ENCODE measurements around the gene LRIT1. TPM values are rescaled to one million over a fixed set of nuclear protein-coding genes. Genes with fewer than 3 reads are reported as not detected.

LRIT1 gene
- total RNA-seq, 3 donors from 2014 or later = not detected

DNA sequence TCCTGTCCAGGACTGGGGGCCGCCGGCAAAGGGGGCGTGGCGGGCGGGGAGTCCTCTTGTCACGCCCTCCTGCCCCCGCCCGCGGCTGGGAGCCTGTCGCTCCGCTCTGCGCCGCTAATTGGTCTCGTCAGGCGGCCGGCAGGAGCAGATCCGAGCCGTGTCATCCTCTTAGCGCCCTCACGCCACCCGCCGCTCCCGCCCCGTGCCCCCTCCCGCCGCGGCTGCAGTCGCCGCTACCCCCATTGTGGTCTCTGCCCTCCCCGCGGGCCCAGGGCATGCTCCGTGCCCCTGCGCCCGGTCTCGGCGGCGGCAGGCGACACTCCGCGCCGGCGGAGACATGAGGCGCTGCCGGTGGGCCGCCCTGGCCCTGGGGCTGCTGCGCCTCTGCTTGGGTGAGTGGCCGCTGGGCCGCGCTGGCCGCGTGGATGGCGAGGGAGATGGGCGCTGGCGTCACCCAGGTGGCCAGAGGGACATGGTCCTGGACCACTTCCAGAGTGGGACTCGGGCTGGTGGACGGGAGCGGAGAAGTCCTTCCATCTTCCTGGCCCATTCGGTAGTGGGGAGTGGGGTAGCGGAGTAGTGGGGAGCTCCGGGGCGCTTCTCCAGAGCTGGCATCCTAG, 46.8 kb downstream of the LRIT1 start, which contains the start of gene CDHR1:
Gene CDHR1, plus strand, starts transcription at position 114 of the 620 bp plus-strand sequence. Its CDS starts 224 bp downstream, at position 338.
- intact Hi-C loops (cut with DNase I, micrococcal nuclease) = no loop called here
- H3K4me1 ChIP-seq (ENCODE audit: low read depth) = peaks cover 34% of the 10 kb centered on the region
- DNase-seq = peak; percentile 82 to 84 (median 83)

DNA sequence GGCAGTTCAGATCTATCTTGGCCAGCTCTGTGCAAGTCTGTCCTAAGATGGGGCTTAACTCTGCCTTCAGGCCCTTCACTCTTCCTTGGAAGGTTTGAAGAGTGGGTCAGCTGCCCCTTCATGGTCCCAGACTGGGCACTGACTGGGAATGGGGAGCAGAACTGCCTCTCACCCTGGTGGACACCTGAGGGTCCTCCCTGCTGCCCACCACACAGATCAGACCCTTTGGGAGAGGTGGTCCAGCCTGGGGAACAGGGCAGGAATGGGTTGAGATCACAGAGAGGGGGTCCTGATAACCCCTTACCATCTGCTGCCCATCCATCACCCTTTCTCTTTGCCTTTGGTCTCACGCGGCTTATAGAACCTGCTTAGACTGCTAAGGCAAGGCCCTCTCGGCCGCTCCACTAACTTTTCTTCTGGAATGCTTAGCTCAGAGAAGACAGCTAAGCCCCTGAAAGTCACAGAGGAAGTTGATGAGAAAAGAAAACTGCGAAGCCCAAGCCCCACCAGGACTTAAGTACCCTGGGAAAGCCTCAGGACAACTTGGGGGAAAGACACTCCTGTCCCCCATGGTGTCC, 47.4 kb downstream of the LRIT1 start:
- Histone ChIP-seq H3K4me1 (ENCODE audit: low read depth) (peaks cover 35% of the 10 kb centered on the region), H3K36me3 (ENCODE audit: low read depth) (no peaks in the 10 kb centered on the region), H3K9me3 (no peaks in the 10 kb centered on the region), H3K4me3 (no peak overlapping the region)
- intact Hi-C loops (cut with DNase I, micrococcal nuclease) = no loop called here
- TF ChIP-seq CTCF (IDR thresholded peaks at IDR 0.05) = no peak
- DNase-seq (no peak), ATAC-seq (no peak)

More for the DNA sequence above, 46.8 kb downstream of the LRIT1 start, which contains the start of gene CDHR1:
- Histone ChIP-seq H3K36me3 (ENCODE audit: low read depth) (no peaks in the 10 kb centered on the region), H3K9me3 (no peaks in the 10 kb centered on the region), H3K4me3 (peak within 1 kb of the TSS; percentile 32)
- peak; percentile 56 for ATAC-seq
- no peak for TF ChIP-seq CTCF (IDR thresholded peaks at IDR 0.05)

DNA sequence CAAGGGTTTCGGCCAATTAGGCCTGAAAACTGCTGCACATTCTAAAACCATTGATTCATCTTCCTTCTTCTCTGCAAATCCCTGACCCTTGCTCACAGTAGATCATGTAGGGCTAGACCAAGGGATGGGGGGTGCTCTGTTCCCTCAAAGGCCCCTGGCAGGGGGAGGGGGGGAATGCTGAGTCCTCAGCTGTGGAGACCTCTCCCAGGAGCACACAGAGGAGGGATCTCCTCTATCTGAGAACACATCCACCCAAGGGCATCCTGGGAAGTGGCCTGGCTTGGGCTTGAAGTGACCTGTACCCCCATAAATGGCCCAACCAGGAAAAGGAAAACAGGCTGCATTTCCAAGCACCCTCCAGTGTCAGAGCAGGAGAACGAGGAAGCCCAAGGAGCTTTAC, 48.0 kb downstream of the LRIT1 start:
- Histone ChIP-seq H3K4me1 (ENCODE audit: low read depth) (peaks cover 34% of the 10 kb centered on the region), H3K36me3 (ENCODE audit: low read depth) (no peaks in the 10 kb centered on the region), H3K9me3 (no peaks in the 10 kb centered on the region), H3K4me3 (no peak overlapping the region)
- ATAC-seq = no peak
- TF ChIP-seq CTCF (IDR thresholded peaks at IDR 0.05) = no peak
- intact Hi-C loops (cut with DNase I, micrococcal nuclease) = no loop called here
- DNase-seq = no peak

DNA sequence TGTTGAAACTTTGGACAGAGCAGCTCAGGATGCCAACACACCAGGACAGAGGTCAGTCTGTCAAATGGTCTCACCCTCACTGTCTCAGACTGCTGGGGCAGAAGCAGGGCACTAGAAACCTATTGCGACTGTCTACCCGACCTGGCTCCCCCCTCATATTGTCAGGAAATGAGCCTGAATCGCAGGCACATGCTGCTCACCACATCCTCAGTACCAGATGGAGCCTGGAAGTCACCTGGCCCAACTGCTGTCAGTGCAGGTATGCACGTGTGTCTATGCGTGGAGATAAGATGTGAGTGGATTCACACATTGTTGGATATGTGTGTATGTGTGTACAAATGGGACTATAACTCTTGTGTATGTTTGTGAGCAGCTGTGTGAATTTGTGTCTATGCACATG, 50.2 kb downstream of the LRIT1 start:
- no peak for DNase-seq
- H3K4me1 ChIP-seq (ENCODE audit: low read depth) = peaks cover 15% of the 10 kb centered on the region
- no peaks in the 10 kb centered on the region for H3K9me3 ChIP-seq
- no peaks in the 10 kb centered on the region for H3K36me3 ChIP-seq (ENCODE audit: low read depth)
- no peak for TF ChIP-seq CTCF (IDR thresholded peaks at IDR 0.05)
- no peak overlapping the region for H3K4me3 ChIP-seq
- intact Hi-C loops (cut with DNase I, micrococcal nuclease) = no loop called here
- ATAC-seq = no peak

DNA sequence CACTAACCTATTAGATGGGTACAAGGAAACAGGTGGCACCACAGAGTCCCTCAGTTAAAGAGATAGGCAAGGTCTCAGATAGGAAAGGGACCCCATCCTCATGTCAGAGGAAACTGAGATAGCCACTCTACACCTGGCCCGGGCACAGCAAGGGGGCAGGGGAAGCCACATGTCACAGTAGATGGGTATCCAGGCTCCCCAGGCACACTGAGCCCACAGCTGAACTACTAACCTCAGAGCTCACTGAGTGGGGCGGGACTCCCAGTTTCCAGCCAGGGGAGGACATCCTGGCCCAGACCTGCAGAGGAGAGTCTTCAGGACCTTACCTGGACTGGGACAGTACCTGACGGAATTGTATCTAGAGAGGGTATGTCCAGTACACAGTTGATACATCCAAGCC, 50.7 kb downstream of the LRIT1 start:
- no peak for DNase-seq
- Histone ChIP-seq H3K36me3 (ENCODE audit: low read depth) (no peaks in the 10 kb centered on the region), H3K4me1 (ENCODE audit: low read depth) (peaks cover 10% of the 10 kb centered on the region), H3K4me3 (no peak overlapping the region), H3K9me3 (no peaks in the 10 kb centered on the region)
- TF ChIP-seq CTCF (IDR thresholded peaks at IDR 0.05) = no peak
- intact Hi-C loops (cut with DNase I, micrococcal nuclease) = no loop called here
- no peak for ATAC-seq
